HL-60 (cell line): ENCODE results near the gene MAP2K4.
"Not testable (repeated sequence)": the region's sequence is repeated elsewhere in the genome, so short reads cannot be mapped to it uniquely, and the experiment has no call there.

Experiments used
- DNase-seq, 2 experiments: peaks; one replicate each; pipeline ENCODE4 v3.0.0-alpha.2; 2010 to 2020; ENCODE audit warnings: low read depth in 1 of 2, low spot score in 1 of 2
- H3K27ac ChIP-seq: fragments of 250-450 bp; sonication (Bioruptor Pico); replicated peaks from 2 replicates; pipeline ENCODE4 v1.5.1; 2020; ENCODE audit warnings: mild to moderate bottlenecking, moderate library complexity
- H3K27me3 ChIP-seq: fragments of 250-450 bp; sonication (Bioruptor Pico); 2 replicates; pipeline ENCODE4 v1.5.1; 2021; ENCODE audit warnings: mild to moderate bottlenecking, moderate library complexity; ENCODE audit not compliant: insufficient read depth, poor library complexity, severe bottlenecking
- H3K4me3 ChIP-seq: replicated peaks from 2 replicates; pipeline ENCODE4 v1.5.1; 2011; ENCODE audit warnings: mild to moderate bottlenecking, control low read depth, low read length; ENCODE audit not compliant: insufficient read depth
- CTCF ChIP-seq: IDR thresholded peaks from one replicate; pipeline ENCODE4 v1.5.1; 2011; ENCODE audit warnings: low read length, control low read depth, inconsistent platforms; ENCODE audit not compliant: insufficient read depth
- GABPA ChIP-seq: IDR thresholded peaks from 2 replicates; pipeline ENCODE4 v1.6.1; 2012; ENCODE audit warnings: low read depth
- POLR2AphosphoS5 ChIP-seq: IDR thresholded peaks from 2 replicates; pipeline ENCODE4 v1.6.1; 2012; ENCODE audit warnings: low read depth
- REST ChIP-seq: IDR thresholded peaks from 2 replicates; pipeline ENCODE4 v1.6.1; 2012; ENCODE audit warnings: low read depth; ENCODE audit not compliant: insufficient replicate concordance
- SPI1 ChIP-seq: IDR thresholded peaks from 2 replicates; pipeline ENCODE4 v1.6.1; 2012; ENCODE audit warnings: low read depth, mild to moderate bottlenecking, borderline replicate concordance

MAP2K4 gene

GRCh38 chr17:12137859-12138258 lies 117.2 kb downstream of the MAP2K4 start:
- no peak for DNase-seq
- Histone ChIP-seq H3K27ac (no peak overlapping the region), H3K27me3 (no peaks in the 10 kb centered on the region), H3K4me3 (no peak overlapping the region)
- TF ChIP-seq SPI1 (no peak), REST (no peak), CTCF (no peak), POLR2AphosphoS5 (no peak), GABPA (no peak)

- no peak overlapping the region for H3K27ac ChIP-seq
- no peak overlapping the region for H3K4me3 ChIP-seq
- TF ChIP-seq SPI1: no peak
- no peak for TF ChIP-seq REST
- TF ChIP-seq POLR2AphosphoS5: no peak
- TF ChIP-seq CTCF: no peak
- no peak for TF ChIP-seq GABPA
- no peak for DNase-seq
- no peaks in the 10 kb centered on the region for H3K27me3 ChIP-seq
Observed at GRCh38 chr17:12140685-12141084, 120.0 kb downstream of the MAP2K4 start.

GRCh38 chr17:12162187-12162586 lies 141.5 kb downstream of the MAP2K4 start:
- H3K4me3 ChIP-seq, DNase-seq, H3K27ac ChIP-seq, H3K27me3 ChIP-seq: not testable (repeated sequence)

GRCh38 chr17:12164085-12164484 lies 143.4 kb downstream of the MAP2K4 start:
- no peaks in the 10 kb centered on the region for H3K27me3 ChIP-seq
- no peak overlapping the region for H3K27ac ChIP-seq
- H3K4me3 ChIP-seq: no peak overlapping the region
- TF ChIP-seq POLR2AphosphoS5 (no peak), GABPA (no peak), CTCF (no peak), SPI1 (no peak), REST (no peak)
- DNase-seq: no peak
